ENCODE data around the gene KIF16B.

KIF16B gene

GRCh38 chr20:16366529-16366928 lies 206.7 kb downstream of the KIF16B start:
- ATAC-seq: no peak
- TF ChIP-seq, protein P1, sequence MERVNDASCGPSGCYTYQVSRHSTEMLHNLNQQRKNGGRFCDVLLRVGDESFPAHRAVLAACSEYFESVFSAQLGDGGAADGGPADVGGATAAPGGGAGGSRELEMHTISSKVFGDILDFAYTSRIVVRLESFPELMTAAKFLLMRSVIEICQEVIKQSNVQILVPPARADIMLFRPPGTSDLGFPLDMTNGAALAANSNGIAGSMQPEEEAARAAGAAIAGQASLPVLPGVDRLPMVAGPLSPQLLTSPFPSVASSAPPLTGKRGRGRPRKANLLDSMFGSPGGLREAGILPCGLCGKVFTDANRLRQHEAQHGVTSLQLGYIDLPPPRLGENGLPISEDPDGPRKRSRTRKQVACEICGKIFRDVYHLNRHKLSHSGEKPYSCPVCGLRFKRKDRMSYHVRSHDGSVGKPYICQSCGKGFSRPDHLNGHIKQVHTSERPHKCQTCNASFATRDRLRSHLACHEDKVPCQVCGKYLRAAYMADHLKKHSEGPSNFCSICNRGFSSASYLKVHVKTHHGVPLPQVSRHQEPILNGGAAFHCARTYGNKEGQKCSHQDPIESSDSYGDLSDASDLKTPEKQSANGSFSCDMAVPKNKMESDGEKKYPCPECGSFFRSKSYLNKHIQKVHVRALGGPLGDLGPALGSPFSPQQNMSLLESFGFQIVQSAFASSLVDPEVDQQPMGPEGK (CRISPR knock-in tag; IDR thresholded peaks at IDR 0.05; ENCODE audit: borderline replicate concordance): no peak

DNA sequence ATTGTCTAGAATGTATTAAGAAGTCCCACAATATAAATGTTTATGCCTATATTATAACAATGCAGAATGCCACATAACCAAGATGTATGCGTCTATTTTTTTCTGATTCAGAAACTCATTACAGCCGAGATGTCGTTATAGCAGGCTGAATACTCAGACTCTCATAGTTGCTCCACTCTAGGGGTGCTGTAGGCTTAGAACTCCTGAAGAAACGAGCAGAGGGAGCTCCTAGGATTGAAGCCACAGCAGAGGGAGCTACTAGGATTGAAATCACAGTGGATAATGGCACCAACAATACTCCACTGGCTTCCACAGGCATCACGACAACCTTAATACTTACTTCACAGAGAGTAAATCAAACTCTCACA lies 208.9 kb downstream of the KIF16B start:
- no peak; the same call in 2 of the 3 replicates for ATAC-seq
- TF ChIP-seq ZNF70 (CRISPR knock-in tag; IDR thresholded peaks at IDR 0.05): no peak
- no peak for TF ChIP-seq ZFP3 (CRISPR knock-in tag; IDR thresholded peaks at IDR 0.05)
- TF ChIP-seq BACH2 (CRISPR knock-in tag; IDR thresholded peaks at IDR 0.05; ENCODE audit: borderline replicate concordance): no peak
- TF ChIP-seq TSHZ2 (CRISPR knock-in tag; IDR thresholded peaks at IDR 0.05): no peak
- no peak for TF ChIP-seq ZNF565 (CRISPR knock-in tag; conservative IDR thresholded peaks at IDR 0.05; ENCODE audit: low read depth)
- no peak for TF ChIP-seq ISL1 (CRISPR knock-in tag; IDR thresholded peaks at IDR 0.05)
- TF ChIP-seq CREB5 (CRISPR knock-in tag; IDR thresholded peaks at IDR 0.05; ENCODE audit: low read depth): no peak
- TF ChIP-seq ESRRG (CRISPR knock-in tag; IDR thresholded peaks at IDR 0.05): no peak
- no peak for TF ChIP-seq SNAI2 (CRISPR knock-in tag; IDR thresholded peaks at IDR 0.05)
- TF ChIP-seq ZNF8 (CRISPR knock-in tag; IDR thresholded peaks at IDR 0.05): no peak
- TF ChIP-seq RARB (CRISPR knock-in tag; IDR thresholded peaks at IDR 0.05): no peak
- no peak for TF ChIP-seq ARNTL (CRISPR knock-in tag; IDR thresholded peaks at IDR 0.05; ENCODE audit: borderline replicate concordance, low read depth)
- TF ChIP-seq TCF4 (CRISPR knock-in tag; IDR thresholded peaks at IDR 0.05; ENCODE audit: borderline replicate concordance): no peak
- no peak for TF ChIP-seq PPARA (CRISPR knock-in tag; IDR thresholded peaks at IDR 0.05; ENCODE audit: borderline replicate concordance)
- no peak for TF ChIP-seq ZFP30 (CRISPR knock-in tag; IDR thresholded peaks at IDR 0.05)
- TF ChIP-seq POU6F1 (CRISPR knock-in tag; IDR thresholded peaks at IDR 0.05; ENCODE audit: borderline replicate concordance, low read depth): no peak
- no peak for TF ChIP-seq TOX (CRISPR knock-in tag; IDR thresholded peaks at IDR 0.05; ENCODE audit: borderline replicate concordance)
- no peak for TF ChIP-seq GLIS3 (CRISPR knock-in tag; IDR thresholded peaks at IDR 0.05)
- TF ChIP-seq, protein P1 (CRISPR knock-in tag; IDR thresholded peaks at IDR 0.05; ENCODE audit: borderline replicate concordance): no peak
- TF ChIP-seq CSDC2 (CRISPR knock-in tag; IDR thresholded peaks at IDR 0.05): no peak

- no peak; the same call in 2 of the 3 replicates for ATAC-seq
- TF ChIP-seq ZNF70 (CRISPR knock-in tag; IDR thresholded peaks at IDR 0.05) (no peak), TSHZ2 (CRISPR knock-in tag; IDR thresholded peaks at IDR 0.05) (no peak; the same call in 1 of the 2 replicates), TCF4 (CRISPR knock-in tag; IDR thresholded peaks at IDR 0.05; ENCODE audit: borderline replicate concordance) (0 out of 2 replicates have a peak, but pooled peaks have one; percentile 29), CREB5 (CRISPR knock-in tag; IDR thresholded peaks at IDR 0.05; ENCODE audit: low read depth) (peak; percentile 66; the same call in 1 of the 2 replicates), ZNF8 (CRISPR knock-in tag; IDR thresholded peaks at IDR 0.05) (no peak), ISL1 (CRISPR knock-in tag; IDR thresholded peaks at IDR 0.05) (peak; percentile 70), TOX (CRISPR knock-in tag; IDR thresholded peaks at IDR 0.05; ENCODE audit: borderline replicate concordance) (no peak), POU6F1 (CRISPR knock-in tag; IDR thresholded peaks at IDR 0.05; ENCODE audit: borderline replicate concordance, low read depth) (no peak), ZFP30 (CRISPR knock-in tag; IDR thresholded peaks at IDR 0.05) (no peak)
Measured at GRCh38 chr20:16363506-16364319, 209.5 kb downstream of the KIF16B start.

Data from SK-N-SH treated with all-trans-retinoic acid at 6 μM for 48 hours (cell line).